GM12878 (cell line): Measurements from ENCODE around the gene SRPK2. TPM values are rescaled to one million over a fixed set of nuclear protein-coding genes. Genes with fewer than 3 reads are reported as not detected.

ENCODE experiments used
- ATAC-seq: fragments of 200-7000 bp; cut with Tn5 transposase; 3 replicates; pipeline ENCODE4 v1.9.1; 2020; ENCODE audit warnings: mild to moderate bottlenecking, moderate library complexity
- BruUV-seq: library from RNA; stranded (reverse); fragments of 400-500 nt; replicated peaks from 2 replicates; lab custom pipeline; 2021; lab: Mats Ljungman, UMichigan
- CTCF ChIA-PET: fragments of 300-600 bp; sonication (Branson Sonifier 250); formaldehyde crosslinking; extraction: SDS; loops from one replicate; lab custom pipeline; 2021; ENCODE audit warnings: inconsistent platforms; lab: Yijun Ruan, JAX
- POLR2A ChIA-PET: fragments of 350-600 bp; formaldehyde crosslinking; extraction: SDS; loops from one replicate; lab custom pipeline; 2021; ENCODE audit warnings: inconsistent platforms; lab: Charles Lee
- RAD21 ChIA-PET: fragments of 300-600 bp; sonication (Branson Sonifier 250); formaldehyde crosslinking; loops from one replicate; lab custom pipeline; 2023; ENCODE audit warnings: antibody characterized with exemption; ENCODE audit not compliant: unreplicated experiment; lab: Charles Lee
- SMC1A ChIA-PET: fragments of 300-600 bp; sonication (Branson Sonifier 250); formaldehyde crosslinking; loops from one replicate; lab custom pipeline; 2023; ENCODE audit not compliant: unreplicated experiment, uncharacterized antibody; lab: Charles Lee
- DNase-seq: peaks from one replicate; pipeline ENCODE4 v3.0.0-alpha.2; 2011; ENCODE audit warnings: low read depth, low spot score
- FAIRE-seq: peaks from 3 replicates; lab custom pipeline; 2011; peaks lifted over from hg19 to GRCh38; lab: Jason Lieb, UNC
- H2AFZ ChIP-seq: 2 replicates; pipeline ENCODE4 v1.6.0; 2011; ENCODE audit warnings: low read depth, low read length, control low read depth; ENCODE audit not compliant: control insufficient read depth
- H3K27ac ChIP-seq: 2 replicates; pipeline ENCODE4 v1.5.1; 2011; ENCODE audit warnings: control low read depth; ENCODE audit not compliant: control insufficient read depth, insufficient read depth
- H3K27me3 ChIP-seq, 2 experiments: replicated peaks in 1 of 2; 2 replicates each; pipeline versions ENCODE4 v1.6.0 to v1.6.1; 2011; ENCODE audit warnings: low read length in 1 of 2; ENCODE audit not compliant: control insufficient read depth in 2 of 2, insufficient read depth in 2 of 2
- H3K36me3 ChIP-seq, 2 experiments: 2 replicates each; pipeline ENCODE4 v1.5.1; 2011; ENCODE audit warnings: low read length in 1 of 2; ENCODE audit not compliant: control insufficient read depth in 2 of 2, insufficient read depth in 2 of 2
- H3K4me1 ChIP-seq: 2 replicates; pipeline ENCODE4 v1.6.1; 2011; ENCODE audit warnings: mild to moderate bottlenecking, low read length, moderate library complexity, mixed read lengths; ENCODE audit not compliant: control insufficient read depth, insufficient read depth
- H3K4me2 ChIP-seq: 2 replicates; pipeline ENCODE4 v1.6.0; 2011; ENCODE audit warnings: control low read depth; ENCODE audit not compliant: control insufficient read depth, insufficient read depth
- H3K4me3 ChIP-seq: fragments of 200-600 bp; sonication (generic); 2 replicates; pipeline ENCODE4 v1.5.1; 2016
- H3K79me2 ChIP-seq: 2 replicates; pipeline ENCODE4 v1.6.0; 2011; ENCODE audit warnings: low read length; ENCODE audit not compliant: control insufficient read depth, insufficient read depth
- H3K9ac ChIP-seq: 2 replicates; pipeline ENCODE4 v1.8.0; 2011; ENCODE audit warnings: low read length, control low read depth, mixed read lengths; ENCODE audit not compliant: control insufficient read depth, insufficient read depth
- H3K9me3 ChIP-seq: replicated peaks from 3 replicates; pipeline ENCODE4 v1.5.1; 2011; ENCODE audit warnings: mild to moderate bottlenecking, low read length; ENCODE audit not compliant: control insufficient read depth, insufficient read depth
- H4K20me1 ChIP-seq: 2 replicates; pipeline ENCODE4 v1.6.0; 2011; ENCODE audit not compliant: control insufficient read depth, insufficient read depth
- DPF2 ChIP-seq: fragments of 450-650 bp; IDR thresholded peaks from 2 replicates; pipeline ENCODE4 v1.6.1; 2017; ENCODE audit warnings: mild to moderate bottlenecking
- IKZF1 ChIP-seq: fragments of 450-650 bp; conservative IDR thresholded peaks from 2 replicates; pipeline ENCODE4 v1.6.1; 2017; ENCODE audit warnings: antibody characterized with exemption, mild to moderate bottlenecking
- IKZF2 ChIP-seq, 2 experiments: fragments of 450-650 bp; IDR thresholded peaks; 2 replicates each; pipeline ENCODE4 v1.6.1; 2017; ENCODE audit warnings: mild to moderate bottlenecking in 2 of 2, moderate library complexity in 2 of 2
- MAX ChIP-seq: IDR thresholded peaks from 2 replicates; pipeline ENCODE4 v1.6.1; 2012; ENCODE audit warnings: low read depth, low read length, improper control_type of control experiment
- MXI1 ChIP-seq: fragments of 150-350 bp; IDR thresholded peaks from 2 replicates; pipeline ENCODE4 v1.6.1; 2011; ENCODE audit warnings: low read depth, mild to moderate bottlenecking, inconsistent platforms, low read length, improper control_type of control experiment
- RCOR1 ChIP-seq: conservative IDR thresholded peaks from 2 replicates; pipeline ENCODE4 v1.6.1; 2012; ENCODE audit warnings: low read depth, low read length, improper control_type of control experiment
- SRF ChIP-seq, 2 experiments: IDR thresholded peaks; 2 replicates each; pipeline ENCODE4 v1.6.1; 2011; ENCODE audit warnings: low read depth in 2 of 2, low read length in 2 of 2, mild to moderate bottlenecking in 1 of 2, moderate library complexity in 1 of 2
- ZZZ3 ChIP-seq: IDR thresholded peaks from 2 replicates; pipeline ENCODE4 v1.6.1; 2011; ENCODE audit warnings: low read depth; ENCODE audit not compliant: control insufficient read depth, insufficient read length
- in situ Hi-C: fragments of 300-500 bp; cut with MboI; formaldehyde crosslinking; loops from 9 replicates; pipeline ENCODE4 v1.14.3; 2018; ENCODE audit warnings: mixed read lengths
- intact Hi-C: fragments of 100-400 bp; cut with micrococcal nuclease; formaldehyde crosslinking; loops from one replicate; pipeline ENCODE4 v1.14.2; 2022; ENCODE audit not compliant: unreplicated experiment
- polyA plus RNA-seq, 11 experiments: library from polyadenylated mRNA; depleted of rRNA in 4 of 11; unstranded in 6 of 11; stranded (reverse) in 5 of 11; fragments of >200 nt; fragmentation: Nextera tagmentation in 4 of 11; fragmentation: Illumina TruSeq in 1 of 11; extraction: Ambion mirVana in 4 of 11; extraction: Trizol in 1 of 11; gene quantifications; 1 replicate in 1 of 11; 2 replicates in 10 of 11; pipeline versions ENCODE4 v1.2.1 to v1.2.3, GENCODE V29; 2011 to 2016; ENCODE audit warnings: inconsistent platforms in 2 of 11, missing spikeins in 2 of 11, low read depth in 1 of 11
- total RNA-seq, 4 experiments: library from RNA; depleted of rRNA in 3 of 4; stranded (reverse); fragments of >200 nt in 3 of 4; fragmentation: Illumina TruSeq in 1 of 4; extraction: Trizol in 1 of 4; gene quantifications; 2 replicates each; pipeline versions ENCODE4 v1.2.1 to v1.2.3, GENCODE V29; 2013 to 2021
- TF ChIP-seq, protein P1 (sequence below): fragments of 450-650 bp; IDR thresholded peaks from 2 replicates; pipeline ENCODE4 v1.6.1; 2018; ENCODE audit warnings: borderline replicate concordance, mild to moderate bottlenecking; ENCODE audit not compliant: partially characterized antibody
- TF ChIP-seq, protein P2 (sequence below): fragments of 450-650 bp; IDR thresholded peaks from 2 replicates; pipeline ENCODE4 v1.6.1; 2016; ENCODE audit warnings: mild to moderate bottlenecking
- TF ChIP-seq, protein P3 (sequence below): IDR thresholded peaks from 2 replicates; pipeline ENCODE4 v1.6.1; 2011; ENCODE audit warnings: borderline replicate concordance, low read depth, mild to moderate bottlenecking, moderate library complexity, low read length; ENCODE audit not compliant: insufficient read depth, poor library complexity, severe bottlenecking

Gene SRPK2
- total and polyA plus RNA-seq, 10 of the 15 experiments (the other 5 are each of a cell fraction or from before 2014, with no cell fraction given), result 13.2 to 32.8 (median 24.5) TPM

- no peak overlapping the region for H2AFZ ChIP-seq
- H3K79me2 ChIP-seq, result no peaks in the 10 kb centered on the region
- in situ Hi-C loops (no loop called here), intact Hi-C loops (no loop called here)
- H3K9me3 ChIP-seq, result no peaks in the 10 kb centered on the region; the same call in 2 of the 3 replicates
- DNase-seq (no peak), ATAC-seq (no peak), FAIRE-seq (no peak)
- no peak overlapping the region for H3K4me2 ChIP-seq
- no peaks in the 10 kb centered on the region for H4K20me1 ChIP-seq
- H3K27me3 ChIP-seq, result no peaks in the 10 kb centered on the region
- POLR2A ChIA-PET, result interaction anchor here (0.5 to 0.6 kb wide), 2 partner anchors 100 to 879 kb away, joined by 3 read pairs; no protein-coding TSS in a partner anchor
- H3K4me1 ChIP-seq, result no peaks in the 10 kb centered on the region
- SMC1A ChIA-PET, result interaction anchor here (1.3 kb wide), 1 partner anchor 14 kb away, joined by 3 read pairs; no protein-coding TSS in a partner anchor
- no peak for TF ChIP-seq MXI1
- no peak for TF ChIP-seq SRF (IDR thresholded peaks at IDR 0.05; ENCODE audit: low read depth in 2 of 2, low read length in 2 of 2)
- no peak for TF ChIP-seq ZZZ3
- TF ChIP-seq, protein P1, sequence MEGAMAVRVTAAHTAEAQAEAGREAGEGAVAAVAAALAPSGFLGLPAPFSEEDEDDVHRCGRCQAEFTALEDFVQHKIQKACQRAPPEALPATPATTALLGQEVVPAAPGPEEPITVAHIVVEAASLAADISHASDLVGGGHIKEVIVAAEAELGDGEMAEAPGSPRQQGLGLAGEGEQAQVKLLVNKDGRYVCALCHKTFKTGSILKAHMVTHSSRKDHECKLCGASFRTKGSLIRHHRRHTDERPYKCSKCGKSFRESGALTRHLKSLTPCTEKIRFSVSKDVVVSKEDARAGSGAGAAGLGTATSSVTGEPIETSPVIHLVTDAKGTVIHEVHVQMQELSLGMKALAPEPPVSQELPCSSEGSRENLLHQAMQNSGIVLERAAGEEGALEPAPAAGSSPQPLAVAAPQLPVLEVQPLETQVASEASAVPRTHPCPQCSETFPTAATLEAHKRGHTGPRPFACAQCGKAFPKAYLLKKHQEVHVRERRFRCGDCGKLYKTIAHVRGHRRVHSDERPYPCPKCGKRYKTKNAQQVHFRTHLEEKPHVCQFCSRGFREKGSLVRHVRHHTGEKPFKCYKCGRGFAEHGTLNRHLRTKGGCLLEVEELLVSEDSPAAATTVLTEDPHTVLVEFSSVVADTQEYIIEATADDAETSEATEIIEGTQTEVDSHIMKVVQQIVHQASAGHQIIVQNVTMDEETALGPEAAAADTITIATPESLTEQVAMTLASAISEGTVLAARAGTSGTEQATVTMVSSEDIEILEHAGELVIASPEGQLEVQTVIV, result no peak
- TF ChIP-seq IKZF1, result no peak
- no peak for TF ChIP-seq MAX
- TF ChIP-seq RCOR1, result no peak
- TF ChIP-seq, protein P2, sequence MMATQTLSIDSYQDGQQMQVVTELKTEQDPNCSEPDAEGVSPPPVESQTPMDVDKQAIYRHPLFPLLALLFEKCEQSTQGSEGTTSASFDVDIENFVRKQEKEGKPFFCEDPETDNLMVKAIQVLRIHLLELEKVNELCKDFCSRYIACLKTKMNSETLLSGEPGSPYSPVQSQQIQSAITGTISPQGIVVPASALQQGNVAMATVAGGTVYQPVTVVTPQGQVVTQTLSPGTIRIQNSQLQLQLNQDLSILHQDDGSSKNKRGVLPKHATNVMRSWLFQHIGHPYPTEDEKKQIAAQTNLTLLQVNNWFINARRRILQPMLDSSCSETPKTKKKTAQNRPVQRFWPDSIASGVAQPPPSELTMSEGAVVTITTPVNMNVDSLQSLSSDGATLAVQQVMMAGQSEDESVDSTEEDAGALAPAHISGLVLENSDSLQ, result no peak
- no peak for TF ChIP-seq DPF2
- TF ChIP-seq IKZF2 (IDR thresholded peaks at IDR 0.05), result no peak
- TF ChIP-seq, protein P3, sequence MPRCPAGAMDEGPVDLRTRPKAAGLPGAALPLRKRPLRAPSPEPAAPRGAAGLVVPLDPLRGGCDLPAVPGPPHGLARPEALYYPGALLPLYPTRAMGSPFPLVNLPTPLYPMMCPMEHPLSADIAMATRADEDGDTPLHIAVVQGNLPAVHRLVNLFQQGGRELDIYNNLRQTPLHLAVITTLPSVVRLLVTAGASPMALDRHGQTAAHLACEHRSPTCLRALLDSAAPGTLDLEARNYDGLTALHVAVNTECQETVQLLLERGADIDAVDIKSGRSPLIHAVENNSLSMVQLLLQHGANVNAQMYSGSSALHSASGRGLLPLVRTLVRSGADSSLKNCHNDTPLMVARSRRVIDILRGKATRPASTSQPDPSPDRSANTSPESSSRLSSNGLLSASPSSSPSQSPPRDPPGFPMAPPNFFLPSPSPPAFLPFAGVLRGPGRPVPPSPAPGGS, result no peak
- CTCF ChIA-PET, result interaction anchor here (1.2 to 3.5 kb wide), 2 partner anchors 7 to 96 kb away, joined by 3 to 15 read pairs; no protein-coding TSS in a partner anchor
- H3K27ac ChIP-seq, result no peak overlapping the region
- no peaks in the 10 kb centered on the region for H3K36me3 ChIP-seq
- no TSS peak for BruUV-seq
- RAD21 ChIA-PET, result interaction anchor here (0.7 kb wide), 1 partner anchor 25 kb away, joined by 4 read pairs; no protein-coding TSS in a partner anchor
- no peak overlapping the region for H3K4me3 ChIP-seq
- H3K9ac ChIP-seq, result no peak overlapping the region
Measured at GRCh38 chr7:105249216-105249615, 139.5 kb downstream of the SRPK2 start.
